SK-N-SH treated with all-trans-retinoic acid at 6 μM for 48 hours (cell line): Measurements from ENCODE around the gene SRCAP.

Source experiments
- ATAC-seq: fragments of 200-7000 bp; cut with Tn5 transposase; 3 replicates; pipeline ENCODE4 v1.9.1; 2020; ENCODE audit warnings: mild to moderate bottlenecking, moderate library complexity
- ARNTL ChIP-seq: fragments of 450-650 bp; formaldehyde crosslinking; IDR thresholded peaks from 2 replicates; pipeline ENCODE4 v1.5.0; 2020; ENCODE audit warnings: low read depth, mild to moderate bottlenecking, moderate library complexity, borderline replicate concordance
- BACH2 ChIP-seq: fragments of 250-450 bp; sonication (Bioruptor Pico); IDR thresholded peaks from 2 replicates; pipeline ENCODE4 v1.9.0; 2021; ENCODE audit warnings: mild to moderate bottlenecking, borderline replicate concordance
- CSDC2 ChIP-seq: fragments of 250-450 bp; sonication (Bioruptor Pico); IDR thresholded peaks from 2 replicates; pipeline ENCODE4 v1.5.0; 2020; ENCODE audit warnings: mild to moderate bottlenecking, moderate library complexity
- ESRRG ChIP-seq: fragments of 250-450 bp; sonication (Bioruptor Pico); IDR thresholded peaks from 2 replicates; pipeline ENCODE4 v1.6.1; 2021; ENCODE audit warnings: mild to moderate bottlenecking
- GLIS3 ChIP-seq: fragments of 250-450 bp; sonication (Bioruptor Pico); IDR thresholded peaks from 2 replicates; pipeline ENCODE4 v1.5.0; 2020; ENCODE audit warnings: mild to moderate bottlenecking, moderate library complexity
- ISL1 ChIP-seq: fragments of 250-450 bp; sonication (Bioruptor Pico); IDR thresholded peaks from 2 replicates; pipeline ENCODE4 v2.1.2; 2022; ENCODE audit warnings: mild to moderate bottlenecking, moderate library complexity
- OSR1 ChIP-seq: fragments of 250-450 bp; sonication (Bioruptor Pico); IDR thresholded peaks from 2 replicates; pipeline ENCODE4 v1.8.0; 2022; ENCODE audit warnings: moderate library complexity, mild to moderate bottlenecking, inconsistent platforms
- PPARA ChIP-seq: fragments of 250-450 bp; sonication (Bioruptor Pico); IDR thresholded peaks from 2 replicates; pipeline ENCODE4 v1.5.0; 2020; ENCODE audit warnings: mild to moderate bottlenecking, borderline replicate concordance
- RARB ChIP-seq: fragments of 250-450 bp; sonication (Bioruptor Pico); IDR thresholded peaks from 2 replicates; pipeline ENCODE4 v1.8.0; 2021; ENCODE audit warnings: mild to moderate bottlenecking, moderate library complexity
- TCF4 ChIP-seq: fragments of 250-450 bp; sonication (Bioruptor Pico); IDR thresholded peaks from 2 replicates; pipeline ENCODE4 v1.8.0; 2021; ENCODE audit warnings: mild to moderate bottlenecking, moderate library complexity, borderline replicate concordance
- ZC3H10 ChIP-seq: fragments of 250-450 bp; sonication (Bioruptor Pico); IDR thresholded peaks from 2 replicates; pipeline ENCODE4 v1.5.1; 2021; ENCODE audit warnings: mild to moderate bottlenecking, moderate library complexity
- ZFP3 ChIP-seq: fragments of 250-450 bp; sonication (Bioruptor Pico); IDR thresholded peaks from 2 replicates; pipeline ENCODE4 v1.5.0; 2020; ENCODE audit warnings: mild to moderate bottlenecking, moderate library complexity
- ZFP30 ChIP-seq: fragments of 450-650 bp; formaldehyde crosslinking; IDR thresholded peaks from 2 replicates; pipeline ENCODE4 v1.5.0; 2022; ENCODE audit warnings: mild to moderate bottlenecking, moderate library complexity
- ZNF565 ChIP-seq: fragments of 450-650 bp; formaldehyde crosslinking; conservative IDR thresholded peaks from 2 replicates; pipeline ENCODE4 v1.5.0; 2020; ENCODE audit warnings: low read depth, mild to moderate bottlenecking, moderate library complexity
- ZNF70 ChIP-seq: fragments of 450-650 bp; formaldehyde crosslinking; IDR thresholded peaks from 2 replicates; pipeline ENCODE4 v1.5.0; 2020; ENCODE audit warnings: mild to moderate bottlenecking, moderate library complexity
- ZNF8 ChIP-seq: fragments of 450-650 bp; formaldehyde crosslinking; IDR thresholded peaks from 2 replicates; pipeline ENCODE4 v1.5.0; 2020; ENCODE audit warnings: mild to moderate bottlenecking, moderate library complexity
- TF ChIP-seq, protein P1 (sequence below): fragments of 250-450 bp; sonication (Bioruptor Pico); IDR thresholded peaks from 2 replicates; pipeline ENCODE4 v1.8.0; 2021; ENCODE audit warnings: low read depth, mild to moderate bottlenecking, moderate library complexity, borderline replicate concordance
- TF ChIP-seq, protein P2 (sequence below): fragments of 250-450 bp; sonication (Bioruptor Pico); IDR thresholded peaks from 2 replicates; pipeline ENCODE4 v1.5.1; 2020; ENCODE audit warnings: low read depth, mild to moderate bottlenecking, moderate library complexity

Gene SRCAP

DNA sequence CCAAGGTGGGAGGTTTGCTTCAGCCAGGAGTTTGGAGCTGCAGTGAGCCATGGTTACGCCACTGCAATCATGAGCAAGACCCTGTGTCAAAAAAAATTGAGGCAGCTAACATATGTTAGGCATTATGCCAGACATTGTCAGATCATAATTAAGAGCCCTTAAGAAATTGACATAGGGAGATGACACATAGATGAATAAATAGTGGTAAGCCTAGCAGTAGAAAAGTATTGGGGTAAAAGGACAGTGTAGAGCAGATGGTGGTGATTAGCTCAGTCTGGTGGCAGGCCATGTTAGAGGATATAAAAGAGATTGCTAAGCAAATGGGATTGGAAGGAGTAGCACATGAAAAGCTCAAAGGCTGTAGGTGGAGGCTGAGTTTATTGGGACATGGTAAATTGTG lies 22.6 kb downstream of the SRCAP start:
- no peak for ATAC-seq
- no peak for TF ChIP-seq GLIS3 (CRISPR knock-in tag)
- no peak for TF ChIP-seq ZC3H10 (CRISPR knock-in tag)
- TF ChIP-seq OSR1 (CRISPR knock-in tag), result no peak
- TF ChIP-seq ZNF8 (CRISPR knock-in tag), result no peak
- no peak for TF ChIP-seq ZFP3 (CRISPR knock-in tag)
- TF ChIP-seq, protein P1, sequence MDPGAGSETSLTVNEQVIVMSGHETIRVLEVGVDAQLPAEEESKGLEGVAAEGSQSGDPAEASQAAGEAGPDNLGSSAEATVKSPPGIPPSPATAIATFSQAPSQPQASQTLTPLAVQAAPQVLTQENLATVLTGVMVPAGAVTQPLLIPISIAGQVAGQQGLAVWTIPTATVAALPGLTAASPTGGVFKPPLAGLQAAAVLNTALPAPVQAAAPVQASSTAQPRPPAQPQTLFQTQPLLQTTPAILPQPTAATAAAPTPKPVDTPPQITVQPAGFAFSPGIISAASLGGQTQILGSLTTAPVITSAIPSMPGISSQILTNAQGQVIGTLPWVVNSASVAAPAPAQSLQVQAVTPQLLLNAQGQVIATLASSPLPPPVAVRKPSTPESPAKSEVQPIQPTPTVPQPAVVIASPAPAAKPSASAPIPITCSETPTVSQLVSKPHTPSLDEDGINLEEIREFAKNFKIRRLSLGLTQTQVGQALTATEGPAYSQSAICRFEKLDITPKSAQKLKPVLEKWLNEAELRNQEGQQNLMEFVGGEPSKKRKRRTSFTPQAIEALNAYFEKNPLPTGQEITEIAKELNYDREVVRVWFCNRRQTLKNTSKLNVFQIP (CRISPR knock-in tag), result no peak
- TF ChIP-seq ZNF565 (CRISPR knock-in tag), result no peak
- no peak for TF ChIP-seq PPARA (CRISPR knock-in tag)
- TF ChIP-seq, protein P2, sequence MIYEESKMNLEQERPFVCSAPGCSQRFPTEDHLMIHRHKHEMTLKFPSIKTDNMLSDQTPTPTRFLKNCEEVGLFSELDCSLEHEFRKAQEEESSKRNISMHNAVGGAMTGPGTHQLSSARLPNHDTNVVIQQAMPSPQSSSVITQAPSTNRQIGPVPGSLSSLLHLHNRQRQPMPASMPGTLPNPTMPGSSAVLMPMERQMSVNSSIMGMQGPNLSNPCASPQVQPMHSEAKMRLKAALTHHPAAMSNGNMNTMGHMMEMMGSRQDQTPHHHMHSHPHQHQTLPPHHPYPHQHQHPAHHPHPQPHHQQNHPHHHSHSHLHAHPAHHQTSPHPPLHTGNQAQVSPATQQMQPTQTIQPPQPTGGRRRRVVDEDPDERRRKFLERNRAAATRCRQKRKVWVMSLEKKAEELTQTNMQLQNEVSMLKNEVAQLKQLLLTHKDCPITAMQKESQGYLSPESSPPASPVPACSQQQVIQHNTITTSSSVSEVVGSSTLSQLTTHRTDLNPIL (CRISPR knock-in tag), result no peak
- TF ChIP-seq ARNTL (CRISPR knock-in tag), result no peak

DNA sequence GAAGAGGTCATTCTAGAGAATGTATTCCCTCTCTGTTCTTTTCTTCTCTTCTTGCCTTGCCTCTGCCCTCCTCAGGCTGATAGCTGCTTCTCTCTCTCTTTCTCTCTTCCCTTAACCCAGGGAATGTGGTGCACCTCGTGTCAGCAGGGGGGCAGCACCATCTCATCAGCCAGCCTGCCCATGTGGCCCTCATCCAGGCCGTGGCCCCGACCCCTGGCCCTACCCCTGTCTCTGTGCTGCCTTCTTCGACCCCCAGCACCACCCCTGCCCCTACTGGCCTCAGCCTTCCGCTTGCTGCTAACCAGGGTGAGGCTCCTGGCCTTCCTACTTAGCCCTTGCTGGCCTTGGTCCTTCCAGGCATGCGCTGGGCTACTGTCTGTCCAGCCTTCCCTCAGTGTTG lies 23.5 kb downstream of the SRCAP start:
- TF ChIP-seq CSDC2 (no peak), ZNF70 (CRISPR knock-in tag) (no peak), RARB (CRISPR knock-in tag) (no peak), PPARA (CRISPR knock-in tag) (no peak), GLIS3 (CRISPR knock-in tag) (no peak)
- TF ChIP-seq, protein P2 (CRISPR knock-in tag), result no peak
- TF ChIP-seq, all 23 proteins: peak for 0
- no peak for ATAC-seq

DNA sequence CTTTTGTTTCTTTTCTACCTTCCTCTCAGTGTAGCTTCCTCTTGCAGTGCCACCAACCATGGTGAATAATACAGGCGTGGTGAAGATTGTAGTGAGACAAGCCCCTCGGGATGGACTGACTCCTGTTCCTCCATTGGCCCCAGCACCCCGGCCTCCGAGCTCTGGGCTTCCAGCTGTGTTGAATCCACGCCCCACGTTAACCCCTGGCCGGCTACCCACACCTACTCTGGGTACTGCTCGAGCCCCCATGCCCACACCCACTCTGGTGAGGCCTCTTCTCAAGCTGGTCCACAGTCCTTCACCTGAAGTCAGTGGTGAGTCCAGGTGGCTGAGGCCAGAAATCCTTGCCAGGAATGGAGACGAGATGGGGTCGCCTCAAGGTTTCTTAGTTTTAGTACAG lies 23.9 kb downstream of the SRCAP start:
- TF ChIP-seq, protein P1 (CRISPR knock-in tag), result no peak
- no peak for TF ChIP-seq CSDC2
- no peak for TF ChIP-seq ESRRG
- no peak for TF ChIP-seq TCF4 (CRISPR knock-in tag)
- TF ChIP-seq ZFP30 (CRISPR knock-in tag), result no peak
- TF ChIP-seq BACH2 (CRISPR knock-in tag), result no peak
- ATAC-seq, result no peak

DNA sequence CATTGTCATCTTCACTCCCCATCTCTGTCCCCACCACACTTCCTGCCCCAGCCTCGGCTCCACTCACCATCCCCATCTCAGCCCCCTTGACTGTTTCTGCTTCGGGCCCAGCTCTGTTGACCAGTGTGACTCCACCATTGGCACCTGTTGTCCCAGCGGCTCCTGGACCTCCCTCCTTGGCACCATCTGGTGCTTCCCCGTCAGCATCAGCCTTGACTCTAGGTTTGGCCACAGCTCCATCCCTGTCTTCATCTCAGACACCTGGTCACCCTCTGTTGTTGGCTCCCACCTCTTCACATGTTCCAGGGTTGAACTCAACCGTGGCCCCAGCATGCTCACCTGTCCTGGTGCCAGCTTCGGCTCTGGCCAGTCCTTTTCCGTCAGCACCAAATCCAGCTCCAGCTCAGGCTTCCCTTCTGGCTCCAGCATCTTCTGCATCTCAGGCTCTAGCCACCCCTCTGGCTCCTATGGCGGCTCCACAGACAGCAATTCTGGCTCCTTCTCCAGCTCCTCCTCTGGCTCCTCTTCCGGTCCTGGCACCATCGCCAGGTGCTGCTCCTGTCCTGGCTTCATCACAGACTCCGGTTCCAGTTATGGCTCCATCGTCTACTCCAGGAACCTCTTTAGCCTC lies 24.9 kb downstream of the SRCAP start:
- TF ChIP-seq, protein P1 (CRISPR knock-in tag), result no peak
- TF ChIP-seq RARB (CRISPR knock-in tag) (no peak), ISL1 (CRISPR knock-in tag) (no peak), ZNF565 (CRISPR knock-in tag) (no peak), GLIS3 (CRISPR knock-in tag) (no peak)
- ATAC-seq, result no peak
